CD14-positive monocyte (primary cell): ENCODE measurements around the gene POU6F2. TPM values are rescaled to one million over a fixed set of nuclear protein-coding genes. Genes with fewer than 3 reads are reported as not detected.

Source experiments
- DNase-seq, 3 donors: peaks; one replicate each; pipeline ENCODE4 v3.0.0-alpha.2; 2011 to 2022
- H2AFZ ChIP-seq: 2 replicates; pipeline ENCODE4 v1.6.0; 2012; ENCODE audit warnings: mild to moderate bottlenecking, low read depth, low read length, inconsistent platforms; ENCODE audit not compliant: insufficient read depth, poor library complexity, severe bottlenecking
- H3K27ac ChIP-seq, 2 donors: 1 replicate in 1 of 2; 2 replicates in 1 of 2; pipeline ENCODE4 v1.5.1; 2012 to 2013; ENCODE audit warnings: low read length in 2 of 2, control low read depth in 1 of 2, inconsistent platforms in 1 of 2, low read depth in 1 of 2, mild to moderate bottlenecking in 1 of 2
- H3K27me3 ChIP-seq, 2 donors: one replicate each; pipeline versions ENCODE4 v1.6.0 to v1.6.1; 2011 to 2013; ENCODE audit warnings: low read length in 2 of 2; ENCODE audit not compliant: control insufficient read depth in 2 of 2, insufficient read depth in 2 of 2
- H3K36me3 ChIP-seq, 2 donors: replicated peaks in 1 of 2; 1 replicate in 1 of 2; 2 replicates in 1 of 2; pipeline versions ENCODE4 v1.5.1 to v1.6.1; 2012 to 2013; ENCODE audit warnings: low read length in 2 of 2, control low read depth in 1 of 2, inconsistent platforms in 1 of 2, mild to moderate bottlenecking in 1 of 2; ENCODE audit not compliant: insufficient read depth in 2 of 2, control insufficient read depth in 1 of 2
- H3K4me1 ChIP-seq, 2 donors: 1 replicate in 1 of 2; 2 replicates in 1 of 2; pipeline versions ENCODE4 v1.5.1 to v1.6.1; 2012 to 2013; ENCODE audit warnings: low read length in 2 of 2, control low read depth in 1 of 2, inconsistent platforms in 1 of 2, mild to moderate bottlenecking in 1 of 2, moderate library complexity in 1 of 2; ENCODE audit not compliant: insufficient read depth in 2 of 2, control insufficient read depth in 1 of 2
- H3K4me2 ChIP-seq: replicated peaks from 2 replicates; pipeline ENCODE3; 2012; ENCODE audit warnings: low read length, moderate library complexity, mild to moderate bottlenecking; ENCODE audit not compliant: poor library complexity, severe bottlenecking; ENCODE audit errors: extremely low read depth
- H3K4me3 ChIP-seq, 3 experiments: fragments of 200-600 bp in 1 of 3; sonication (generic) in 1 of 3; replicated peaks in 1 of 3; 1 replicate in 2 of 3; 2 replicates in 1 of 3; pipeline ENCODE4 v1.5.1; 2011 to 2013; ENCODE audit warnings: low read length in 3 of 3, mild to moderate bottlenecking in 3 of 3, control low read depth in 2 of 3, low read depth in 2 of 3, inconsistent platforms in 1 of 3, moderate library complexity in 1 of 3
- H3K79me2 ChIP-seq: 2 replicates; pipeline ENCODE4 v1.6.0; 2012; ENCODE audit warnings: mild to moderate bottlenecking, control low read depth, inconsistent platforms, low read length, moderate library complexity; ENCODE audit not compliant: insufficient read depth
- H3K9ac ChIP-seq: 2 replicates; pipeline ENCODE4 v1.6.0; 2017; ENCODE audit warnings: low read length, mild to moderate bottlenecking; ENCODE audit not compliant: insufficient read depth, poor library complexity, severe bottlenecking
- H3K9me3 ChIP-seq, 2 donors: replicated peaks in 1 of 2; 1 replicate in 1 of 2; 2 replicates in 1 of 2; pipeline versions ENCODE4 v1.5.1 to v1.6.1; 2012 to 2013; ENCODE audit warnings: low read length in 2 of 2, control low read depth in 1 of 2; ENCODE audit not compliant: control insufficient read depth in 1 of 2, insufficient read depth in 1 of 2
- H4K20me1 ChIP-seq: 2 replicates; pipeline ENCODE4 v1.6.0; 2012; ENCODE audit warnings: mild to moderate bottlenecking, low read length, control low read depth, moderate library complexity; ENCODE audit not compliant: insufficient read depth
- H3K27ac Mint-ChIP-seq, 7 donors: one replicate each; pipeline ENCODE4 v1.8.0; 2020; ENCODE audit warnings: mild to moderate bottlenecking in 7 of 7, mixed read lengths in 7 of 7, moderate library complexity in 6 of 7, inconsistent platforms in 2 of 7
- H3K27me3 Mint-ChIP-seq, 3 donors: one replicate each; pipeline ENCODE4 v1.8.0; 2021 to 2022; ENCODE audit warnings: low read depth in 3 of 3, mild to moderate bottlenecking in 3 of 3, mixed read lengths in 3 of 3, moderate library complexity in 3 of 3, inconsistent platforms in 1 of 3
- H3K36me3 Mint-ChIP-seq, 2 donors: one replicate each; pipeline ENCODE4 v1.8.0; 2020; ENCODE audit warnings: mixed read lengths in 2 of 2, inconsistent platforms in 1 of 2, mild to moderate bottlenecking in 1 of 2
- H3K4me1 Mint-ChIP-seq: one replicate; pipeline ENCODE4 v1.8.0; 2020; ENCODE audit warnings: mild to moderate bottlenecking, mixed read lengths
- H3K4me3 Mint-ChIP-seq, 2 donors: one replicate each; pipeline ENCODE4 v1.8.0; 2020; ENCODE audit warnings: mild to moderate bottlenecking in 2 of 2, mixed read lengths in 2 of 2, moderate library complexity in 1 of 2
- H3K9me3 Mint-ChIP-seq, 7 donors: one replicate each; pipeline ENCODE4 v1.8.0; 2020 to 2022; ENCODE audit warnings: mixed read lengths in 7 of 7, mild to moderate bottlenecking in 6 of 7, moderate library complexity in 6 of 7, inconsistent platforms in 2 of 7
- WGBS: methylation state at CpG from one replicate; pipeline ENCODE4 v1.1.5; 2013; ENCODE audit warnings: missing lambda C conversion rate; ENCODE audit not compliant: insufficient coverage; 5-methylcytosine and 5-hydroxymethylcytosine counted together
- intact Hi-C, 2 donors: fragments of 100-400 bp; cut with micrococcal nuclease; formaldehyde crosslinking; loops; one replicate each; pipeline versions ENCODE4 v1.15.0 to v1.15.1; 2023
- polyA plus RNA-seq, 3 donors: library from polyadenylated mRNA; depleted of rRNA in 1 of 3; unstranded in 2 of 3; stranded (reverse) in 1 of 3; fragments of 300-500 nt in 2 of 3; fragments of >200 nt in 1 of 3; fragmentation: Illumina TruSeq in 2 of 3; gene quantifications; 1 replicate in 2 of 3; 2 replicates in 1 of 3; pipeline ENCODE4 v1.2.3, GENCODE V29; 2012 to 2021
- TF ChIP-seq, protein P1 (sequence below): fragments of 200-600 bp; IDR thresholded peaks from one replicate; pipeline ENCODE4 v1.8.0; 2022; ENCODE audit warnings: antibody characterized with exemption, mild to moderate bottlenecking

POU6F2 gene
- polyA plus RNA-seq, 3 donors: not detected

DNA sequence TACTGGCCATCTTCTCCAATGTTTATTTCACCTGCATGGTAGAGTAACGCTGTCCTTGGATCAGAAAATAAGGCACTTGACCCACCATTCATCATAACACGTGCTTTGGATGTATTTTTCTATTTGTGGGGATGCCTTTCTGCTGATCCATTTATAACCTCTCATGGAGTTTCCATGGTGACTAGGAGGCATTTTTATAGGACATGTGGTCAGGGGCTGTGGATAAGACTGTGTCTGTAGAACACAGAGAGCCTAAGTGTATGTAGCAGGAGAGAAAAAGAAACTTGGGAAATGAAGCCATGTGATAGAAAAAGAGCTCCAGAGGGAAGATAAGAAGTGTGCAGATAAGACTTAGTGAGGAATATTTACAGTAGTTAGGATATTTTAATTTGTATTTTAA, 184.2 kb downstream of the POU6F2 start:
- no peak overlapping the region for H3K4me3 Mint-ChIP-seq
- no peaks in the 10 kb centered on the region for H3K36me3 Mint-ChIP-seq
- Histone ChIP-seq H3K79me2 (no peaks in the 10 kb centered on the region), H3K4me3 (no peak overlapping the region), H3K4me1 (no peaks in the 10 kb centered on the region), H2AFZ (no peak overlapping the region), H3K4me2 (no peak overlapping the region), H3K27me3 (no peaks in the 10 kb centered on the region), H3K9me3 (no peaks in the 10 kb centered on the region), H3K36me3 (no peaks in the 10 kb centered on the region), H3K9ac (no peak overlapping the region), H4K20me1 (no peaks in the 10 kb centered on the region), H3K27ac (no peak overlapping the region)
- peaks cover 0 to 4% (median 2%) of the 10 kb centered on the region in 7 donors for H3K9me3 Mint-ChIP-seq
- H3K27me3 Mint-ChIP-seq: no peaks in the 10 kb centered on the region
- DNase-seq: no peak
- intact Hi-C loops: no loop called here
- H3K4me1 Mint-ChIP-seq: no peaks in the 10 kb centered on the region
- TF ChIP-seq, protein P1, sequence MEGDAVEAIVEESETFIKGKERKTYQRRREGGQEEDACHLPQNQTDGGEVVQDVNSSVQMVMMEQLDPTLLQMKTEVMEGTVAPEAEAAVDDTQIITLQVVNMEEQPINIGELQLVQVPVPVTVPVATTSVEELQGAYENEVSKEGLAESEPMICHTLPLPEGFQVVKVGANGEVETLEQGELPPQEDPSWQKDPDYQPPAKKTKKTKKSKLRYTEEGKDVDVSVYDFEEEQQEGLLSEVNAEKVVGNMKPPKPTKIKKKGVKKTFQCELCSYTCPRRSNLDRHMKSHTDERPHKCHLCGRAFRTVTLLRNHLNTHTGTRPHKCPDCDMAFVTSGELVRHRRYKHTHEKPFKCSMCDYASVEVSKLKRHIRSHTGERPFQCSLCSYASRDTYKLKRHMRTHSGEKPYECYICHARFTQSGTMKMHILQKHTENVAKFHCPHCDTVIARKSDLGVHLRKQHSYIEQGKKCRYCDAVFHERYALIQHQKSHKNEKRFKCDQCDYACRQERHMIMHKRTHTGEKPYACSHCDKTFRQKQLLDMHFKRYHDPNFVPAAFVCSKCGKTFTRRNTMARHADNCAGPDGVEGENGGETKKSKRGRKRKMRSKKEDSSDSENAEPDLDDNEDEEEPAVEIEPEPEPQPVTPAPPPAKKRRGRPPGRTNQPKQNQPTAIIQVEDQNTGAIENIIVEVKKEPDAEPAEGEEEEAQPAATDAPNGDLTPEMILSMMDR: no peak
- WGBS: no CpG with 5 or more reads among the region's 2 CpGs
- H3K27ac Mint-ChIP-seq: no peak overlapping the region

DNA sequence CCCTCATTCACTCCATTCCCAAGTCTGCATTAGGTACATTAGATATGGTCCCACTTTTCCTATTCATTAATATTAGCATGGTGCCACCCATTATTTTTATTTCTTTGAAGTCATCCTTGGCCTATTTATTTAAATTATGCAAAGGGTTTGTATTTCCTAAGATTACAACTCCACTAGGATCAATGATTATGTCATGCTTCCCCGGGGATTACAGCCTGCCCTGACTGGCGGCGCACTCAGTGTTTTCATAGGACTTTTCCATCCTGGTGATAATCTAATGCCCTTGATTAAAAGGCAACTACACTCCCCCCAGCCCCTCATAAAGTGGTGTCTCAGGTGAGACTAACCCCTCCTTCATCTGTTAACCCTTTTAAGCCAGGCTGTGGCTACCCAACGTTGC, 187.2 kb downstream of the POU6F2 start:
- no peaks in the 10 kb centered on the region for H3K36me3 ChIP-seq
- no peaks in the 10 kb centered on the region for H3K4me1 ChIP-seq
- Mint-ChIP-seq H3K27ac (no peak overlapping the region), H3K4me1 (no peaks in the 10 kb centered on the region), H3K27me3 (no peaks in the 10 kb centered on the region), H3K9me3 (peaks cover 0 to 3% (median 2%) of the 10 kb centered on the region in 7 donors), H3K36me3 (no peaks in the 10 kb centered on the region), H3K4me3 (no peak overlapping the region)
- H3K4me2 ChIP-seq: no peak overlapping the region
- TF ChIP-seq, protein P1: no peak
- WGBS: 81% methylated on average over 3 of the region's 4 CpGs
- H3K79me2 ChIP-seq: no peaks in the 10 kb centered on the region
- no peak overlapping the region for H2AFZ ChIP-seq
- no peak for DNase-seq
- intact Hi-C loops: no loop called here
- no peak overlapping the region for H3K9ac ChIP-seq
- H3K9me3 ChIP-seq: no peaks in the 10 kb centered on the region
- no peak overlapping the region for H3K4me3 ChIP-seq
- no peaks in the 10 kb centered on the region for H3K27me3 ChIP-seq
- H4K20me1 ChIP-seq: no peaks in the 10 kb centered on the region
- no peak overlapping the region for H3K27ac ChIP-seq
